ENCODE data around the gene C5orf47. TPM values are rescaled to one million over a fixed set of nuclear protein-coding genes. Genes with fewer than 3 reads are reported as not detected.

Gene C5orf47
- total and polyA plus RNA-seq, 4 donors: 0.08 TPM; not detected in 3

- H3K9ac ChIP-seq (ENCODE audit: low read depth in 1 of 2, low read length in 2 of 2): no peak overlapping the region
- 93% methylated on average over 3 of the region's 3 CpGs for WGBS
- H3K27me3 ChIP-seq (ENCODE audit: control insufficient read depth in 4 of 4, insufficient read depth in 4 of 4, low read length in 3 of 4): no peaks in the 10 kb centered on the region
- no peaks in the 10 kb centered on the region for H3K9me3 ChIP-seq (ENCODE audit: control insufficient read depth in 4 of 4, low read length in 3 of 4)
- H3K36me3 ChIP-seq (ENCODE audit: control insufficient read depth in 4 of 4, insufficient read depth in 3 of 4, low read depth in 1 of 4, low read length in 3 of 4): no peaks in the 10 kb centered on the region
- TF ChIP-seq ATF3 (IDR thresholded peaks at IDR 0.05): no peak
- TF ChIP-seq SP1 (IDR thresholded peaks at IDR 0.05): no peak
- no peak for TF ChIP-seq TAF1 (conservative IDR thresholded peaks at IDR 0.05)
- no peak for TF ChIP-seq GABPA (IDR thresholded peaks at IDR 0.05 in 1 of 2, conservative IDR thresholded peaks at IDR 0.05 in 1 of 2)
- no peak for TF ChIP-seq YY1 (IDR thresholded peaks at IDR 0.05)
- TF ChIP-seq EGR1 (IDR thresholded peaks at IDR 0.05; ENCODE audit: low read depth in 2 of 2): no peak
- TF ChIP-seq CTCF (IDR thresholded peaks at IDR 0.05; ENCODE audit: low read depth, low read length, missing input control): no peak
- no peak for TF ChIP-seq HNF4A (conservative IDR thresholded peaks at IDR 0.05)
- no peak for TF ChIP-seq NR2F2 (IDR thresholded peaks at IDR 0.05)
- no peak overlapping the region for H3K27ac ChIP-seq (ENCODE audit: low read depth in 1 of 2, low read length in 2 of 2)
- no peaks in the 10 kb centered on the region for H3K4me1 ChIP-seq (ENCODE audit: control insufficient read depth in 4 of 4, insufficient read depth in 4 of 4, low read length in 3 of 4)
- DNase-seq (ENCODE audit: low spot score): no peak
- H3K4me3 ChIP-seq (ENCODE audit: low read depth in 1 of 3, low read length in 3 of 3): no peak overlapping the region
These were observed 64.9 kb downstream of the C5orf47 start for GRCh38 chr5:174053905-174054304.

Other genes starting within 250 kb of the C5orf47 start
- gene CPEB4, start 100.8 kb upstream of the C5orf47 start, total RNA-seq: 100 to 1,000 TPM in 1 of 2 donors, 10 to 100 TPM in 1; 47.0 to 113 TPM
- gene CPEB4, start 100.8 kb upstream of the C5orf47 start, polyA plus RNA-seq: 10 to 100 TPM; 14.3 to 17.1 TPM
- under 1 TPM in 1 of 2 donors, not detected in 1; 0.14 TPM for gene NSG2, start 56.5 kb downstream of the C5orf47 start, total RNA-seq
- gene NSG2, start 56.5 kb downstream of the C5orf47 start, polyA plus RNA-seq: not detected

All from liver (tissue), 9 donors.